ENCODE measurements around the gene DNAJC2. TPM values are rescaled to one million over a fixed set of nuclear protein-coding genes. Genes with fewer than 3 reads are reported as not detected.
A peak's percentile ranks its signal among the peaks of the same experiment; 100 is the strongest.

Gene DNAJC2
- total and polyA plus RNA-seq, 8 donors, result 4.1 to 35.6 (median 19.4) TPM

GRCh38 chr7:103343758-103344452 is 662 bp downstream of the DNAJC2 start:
- H3K27me3 ChIP-seq, result no peaks in the 10 kb centered on the region
- H3K4me3 ChIP-seq, result peak overlapping the region; percentile 80 to 95 (median 84)
- TF ChIP-seq CTCF (IDR thresholded peaks at IDR 0.05) (no peak), POLR2A (IDR thresholded peaks at IDR 0.05) (no peak), POLR2AphosphoS5 (IDR thresholded peaks at IDR 0.05) (no peak), EP300 (IDR thresholded peaks at IDR 0.05) (no peak)
- 0 to 2% (median 1%) methylated on average over 26 of the region's 26 CpGs for WGBS, 5 donors
- H3K9me3 ChIP-seq, result no peaks in the 10 kb centered on the region
- intact Hi-C loops (cut with DNase I; ENCODE audit: low total_unique reads), result no loop called here
- H3K4me1 ChIP-seq, result peaks cover 20 to 67% (median 46%) of the 10 kb centered on the region in 4 donors
- peak overlapping the region; percentile 78 to 92 (median 86) for H3K27ac ChIP-seq
- peak in 1 of 2 donors; percentile 62 for DNase-seq
- H3K36me3 ChIP-seq, result peaks cover 12 to 32% (median 30%) of the 10 kb centered on the region in 4 donors

GRCh38 chr7:103343332-103343731 is 1.2 kb downstream of the DNAJC2 start:
- peaks cover 18 to 37% (median 36%) of the 10 kb centered on the region in 4 donors for H3K36me3 ChIP-seq
- H3K27ac ChIP-seq, result peak overlapping the region in 2 of 5 donors; percentile 86 to 87
- H3K27me3 ChIP-seq, result no peaks in the 10 kb centered on the region
- DNase-seq, result peak in 1 of 2 donors; percentile 5
- intact Hi-C loops (cut with DNase I; ENCODE audit: low total_unique reads), result no loop called here
- H3K4me3 ChIP-seq, result peak overlapping the region; percentile 80 to 95 (median 84)
- TF ChIP-seq POLR2A (IDR thresholded peaks at IDR 0.05) (no peak), EP300 (IDR thresholded peaks at IDR 0.05) (no peak), CTCF (IDR thresholded peaks at IDR 0.05) (no peak), POLR2AphosphoS5 (IDR thresholded peaks at IDR 0.05) (no peak)
- H3K9me3 ChIP-seq, result no peaks in the 10 kb centered on the region
- H3K4me1 ChIP-seq, result peaks cover 14 to 61% (median 40%) of the 10 kb centered on the region in 4 donors

GRCh38 chr7:103341466-103341865 is 3.1 kb downstream of the DNAJC2 start:
- Histone ChIP-seq H3K4me3 (no peak overlapping the region), H3K27ac (no peak overlapping the region), H3K4me1 (peaks cover 10 to 52% (median 30%) of the 10 kb centered on the region in 4 donors), H3K9me3 (no peaks in the 10 kb centered on the region), H3K36me3 (peaks cover 30 to 56% (median 55%) of the 10 kb centered on the region in 4 donors), H3K27me3 (no peaks in the 10 kb centered on the region)
- WGBS, 5 donors, result 75 to 92% (median 85%) methylated on average over 2 of the region's 2 CpGs
- no peak for DNase-seq
- TF ChIP-seq POLR2AphosphoS5 (IDR thresholded peaks at IDR 0.05), result no peak
- TF ChIP-seq CTCF (IDR thresholded peaks at IDR 0.05), result no peak
- TF ChIP-seq EP300 (IDR thresholded peaks at IDR 0.05), result no peak
- no peak for TF ChIP-seq POLR2A (IDR thresholded peaks at IDR 0.05)
- intact Hi-C loops (cut with DNase I; ENCODE audit: low total_unique reads), result no loop called here

GRCh38 chr7:103338864-103339263 is 5.7 kb downstream of the DNAJC2 start:
- no peak overlapping the region for H3K4me3 ChIP-seq
- H3K9me3 ChIP-seq, result no peaks in the 10 kb centered on the region
- WGBS, 5 donors, result 98 to 100% (median 100%) methylated on average over 2 of the region's 2 CpGs
- DNase-seq, result no peak
- H3K27ac ChIP-seq, result no peak overlapping the region
- TF ChIP-seq EP300 (IDR thresholded peaks at IDR 0.05) (no peak), CTCF (IDR thresholded peaks at IDR 0.05) (no peak), POLR2A (IDR thresholded peaks at IDR 0.05) (no peak), POLR2AphosphoS5 (IDR thresholded peaks at IDR 0.05) (no peak)
- H3K27me3 ChIP-seq, result no peaks in the 10 kb centered on the region
- H3K36me3 ChIP-seq, result peaks cover 40 to 82% (median 81%) of the 10 kb centered on the region in 4 donors
- H3K4me1 ChIP-seq, result peaks cover 10 to 36% (median 25%) of the 10 kb centered on the region in 4 donors
- intact Hi-C loops (cut with DNase I; ENCODE audit: low total_unique reads), result no loop called here
